ENCODE data around the gene OMA1. TPM values are rescaled to one million over a fixed set of nuclear protein-coding genes. Genes with fewer than 3 reads are reported as not detected.

OMA1 gene
- total and polyA plus RNA-seq, 2 donors (not counting 1 experiment from before 2014, with no cell fraction given): 14.6 to 47.1 TPM

- H3K27ac ChIP-seq (ENCODE audit: insufficient read depth, low read length): no peak overlapping the region
- no peak overlapping the region for H3K4me2 ChIP-seq (ENCODE audit: extremely low read depth, insufficient read depth, low read length)
- DNase-seq (ENCODE audit: low read depth in 2 of 2): peak in 1 of 2 donors; percentile 16
- no peaks in the 10 kb centered on the region for H3K36me3 ChIP-seq (ENCODE audit: control insufficient read depth, insufficient read depth, low read length)
- H4K20me1 ChIP-seq (ENCODE audit: control insufficient read depth, extremely low read depth, insufficient read depth, low read length): no peaks in the 10 kb centered on the region
- no peaks in the 10 kb centered on the region for H3K27me3 ChIP-seq (ENCODE audit: control insufficient read depth, insufficient read depth, low read length)
- H3K79me2 ChIP-seq (ENCODE audit: control insufficient read depth, insufficient read depth, low read length): no peaks in the 10 kb centered on the region
- no peaks in the 10 kb centered on the region for H3K4me1 ChIP-seq (ENCODE audit: control insufficient read depth, extremely low read depth, insufficient read depth, low read length)
- H3K4me3 ChIP-seq (replicated peaks in 1 of 4; ENCODE audit: control extremely low read depth in 1 of 4, insufficient read depth in 1 of 4, low read depth in 3 of 4, low read length in 4 of 4): no peak overlapping the region
- H2AFZ ChIP-seq (ENCODE audit: low read length): no peak overlapping the region
- TF ChIP-seq CTCF (conservative IDR thresholded peaks at IDR 0.05 in 1 of 2, IDR thresholded peaks at IDR 0.05 in 1 of 2; ENCODE audit: low read depth in 1 of 2, low read length in 2 of 2) (no peak), EZH2 (IDR thresholded peaks at IDR 0.05; ENCODE audit: low read length, missing control alignments) (no peak)
- no peak overlapping the region for H3K9ac ChIP-seq (ENCODE audit: insufficient read depth, low read length)
- no peaks in the 10 kb centered on the region for H3K9me3 ChIP-seq (ENCODE audit: control insufficient read depth, insufficient read depth, low read depth, low read length)
Observed at GRCh38 chr1:58459911-58460310, 86.6 kb downstream of the OMA1 start.

GRCh38 chr1:58457023-58457635, 89.4 kb downstream of the OMA1 start:
- TF ChIP-seq CTCF (conservative IDR thresholded peaks at IDR 0.05 in 1 of 2, IDR thresholded peaks at IDR 0.05 in 1 of 2; ENCODE audit: low read depth in 1 of 2, low read length in 2 of 2) (no peak), EZH2 (IDR thresholded peaks at IDR 0.05; ENCODE audit: low read length, missing control alignments) (no peak)

GRCh38 chr1:58456470-58456869, 90.1 kb downstream of the OMA1 start:
- Histone ChIP-seq H3K4me2 (ENCODE audit: extremely low read depth, insufficient read depth, low read length) (no peak overlapping the region), H3K4me1 (ENCODE audit: control insufficient read depth, extremely low read depth, insufficient read depth, low read length) (no peaks in the 10 kb centered on the region), H3K27ac (ENCODE audit: insufficient read depth, low read length) (no peak overlapping the region), H2AFZ (ENCODE audit: low read length) (no peak overlapping the region), H3K79me2 (ENCODE audit: control insufficient read depth, insufficient read depth, low read length) (no peaks in the 10 kb centered on the region), H3K27me3 (ENCODE audit: control insufficient read depth, insufficient read depth, low read length) (no peaks in the 10 kb centered on the region), H3K9ac (ENCODE audit: insufficient read depth, low read length) (no peak overlapping the region), H4K20me1 (ENCODE audit: control insufficient read depth, extremely low read depth, insufficient read depth, low read length) (no peaks in the 10 kb centered on the region), H3K36me3 (ENCODE audit: control insufficient read depth, insufficient read depth, low read length) (no peaks in the 10 kb centered on the region), H3K4me3 (replicated peaks in 1 of 4; ENCODE audit: control extremely low read depth in 1 of 4, insufficient read depth in 1 of 4, low read depth in 3 of 4, low read length in 4 of 4) (no peak overlapping the region), H3K9me3 (ENCODE audit: control insufficient read depth, insufficient read depth, low read depth, low read length) (no peaks in the 10 kb centered on the region)
- TF ChIP-seq EZH2 (IDR thresholded peaks at IDR 0.05; ENCODE audit: low read length, missing control alignments) (no peak), CTCF (conservative IDR thresholded peaks at IDR 0.05 in 1 of 2, IDR thresholded peaks at IDR 0.05 in 1 of 2; ENCODE audit: low read depth in 1 of 2, low read length in 2 of 2) (no peak)
- peak in 1 of 2 donors; percentile 92 for DNase-seq (ENCODE audit: low read depth in 2 of 2)

More at GRCh38 chr1:58457023-58457635, 89.4 kb downstream of the OMA1 start:
- H4K20me1 ChIP-seq (ENCODE audit: control insufficient read depth, extremely low read depth, insufficient read depth, low read length): no peaks in the 10 kb centered on the region
- no peak overlapping the region for H2AFZ ChIP-seq (ENCODE audit: low read length)
- H3K36me3 ChIP-seq (ENCODE audit: control insufficient read depth, insufficient read depth, low read length): no peaks in the 10 kb centered on the region
- H3K79me2 ChIP-seq (ENCODE audit: control insufficient read depth, insufficient read depth, low read length): no peaks in the 10 kb centered on the region
- DNase-seq (ENCODE audit: low read depth in 2 of 2): peak in 1 of 2 donors; percentile 19
- no peaks in the 10 kb centered on the region for H3K9me3 ChIP-seq (ENCODE audit: control insufficient read depth, insufficient read depth, low read depth, low read length)
- no peak overlapping the region for H3K9ac ChIP-seq (ENCODE audit: insufficient read depth, low read length)
- H3K4me2 ChIP-seq (ENCODE audit: extremely low read depth, insufficient read depth, low read length): no peak overlapping the region
- no peak overlapping the region for H3K27ac ChIP-seq (ENCODE audit: insufficient read depth, low read length)
- no peaks in the 10 kb centered on the region for H3K4me1 ChIP-seq (ENCODE audit: control insufficient read depth, extremely low read depth, insufficient read depth, low read length)
- H3K4me3 ChIP-seq (replicated peaks in 1 of 4; ENCODE audit: control extremely low read depth in 1 of 4, insufficient read depth in 1 of 4, low read depth in 3 of 4, low read length in 4 of 4): no peak overlapping the region
- H3K27me3 ChIP-seq (ENCODE audit: control insufficient read depth, insufficient read depth, low read length): no peaks in the 10 kb centered on the region
